Measurements from ENCODE around the gene DCDC2.

GRCh38 chr6:24127316-24127715 is 230.5 kb downstream of the DCDC2 start:
- TF ChIP-seq SIN3A (IDR thresholded peaks at IDR 0.05; ENCODE audit: borderline replicate concordance, insufficient read depth, low read length) (no peak), TAF1 (IDR thresholded peaks at IDR 0.05; ENCODE audit: borderline replicate concordance, insufficient read depth, low read length) (no peak), REST (IDR thresholded peaks at IDR 0.05; ENCODE audit: insufficient read depth in 1 of 2, low read depth in 2 of 2, low read length in 2 of 2) (no peak)

Data from PFSK-1 (cell line).